H1 (cell line): ENCODE measurements around the gene ALDH4A1. TPM values are rescaled to one million over a fixed set of nuclear protein-coding genes. Genes with fewer than 3 reads are reported as not detected.

Experiments
- HDAC2 ChIP-seq, 2 experiments: fragments of 300-600 bp in 1 of 2; sonication (generic) in 1 of 2; IDR thresholded peaks; 2 replicates each; pipeline ENCODE4 v1.6.1; 2011 to 2012; ENCODE audit warnings: low read depth in 2 of 2, low read length in 2 of 2, mild to moderate bottlenecking in 2 of 2, moderate library complexity in 2 of 2, borderline replicate concordance in 1 of 2, inconsistent platforms in 1 of 2
- POLR2AphosphoS5 ChIP-seq: IDR thresholded peaks from 2 replicates; pipeline ENCODE4 v1.6.1; 2011; ENCODE audit warnings: low read depth, low read length
- polyA plus RNA-seq, 7 experiments: library from polyadenylated mRNA; depleted of rRNA in 3 of 7; stranded (reverse) in 5 of 7; unstranded in 2 of 7; fragments of >200 nt in 5 of 7; fragments of 200-250 nt in 2 of 7; gene quantifications; 1 replicate in 5 of 7; 2 replicates in 1 of 7; 4 replicates in 1 of 7; pipeline versions ENCODE4 v1.2.1 to v1.2.3, GENCODE V29; 2011 to 2013; ENCODE audit warnings: missing spikeins in 2 of 7, mixed read lengths in 2 of 7
- total RNA-seq: library from RNA; stranded (reverse); fragmentation: NEBNext Ultra II Directional; extraction: Animal tissue kit (Norgen Biotek cat#: 25700); gene quantifications from 2 replicates; pipeline ENCODE4 v1.2.1, GENCODE V29; 2021

The ALDH4A1 gene
- total and polyA plus RNA-seq, 2 of the 8 experiments (the other 6 are each of a cell fraction or from before 2014, with no cell fraction given): 30.3 to 35.9 TPM

GRCh38 chr1:18879791-18880309 is 22.5 kb downstream of the ALDH4A1 start (continued):
- TF ChIP-seq HDAC2 (IDR thresholded peaks at IDR 0.05; ENCODE audit: borderline replicate concordance in 1 of 2, low read depth in 2 of 2, low read length in 2 of 2) (no peak), POLR2AphosphoS5 (no peak)
